H1 (cell line): ENCODE data around the gene BACE2. TPM values are rescaled to one million over a fixed set of nuclear protein-coding genes. Genes with fewer than 3 reads are reported as not detected.

Experiments
- CTCF ChIA-PET: fragments of 300-600 bp; sonication (Branson Sonifier 250); formaldehyde crosslinking; loops from one replicate; lab custom pipeline; 2021; ENCODE audit not compliant: partially characterized antibody; lab: Charles Lee
- POLR2A ChIA-PET: fragments of 300-600 bp; sonication (Branson Sonifier 250); formaldehyde crosslinking; loops from one replicate; lab custom pipeline; 2021; ENCODE audit warnings: inconsistent platforms; ENCODE audit not compliant: partially characterized antibody; lab: Charles Lee
- DNase-seq, 2 experiments: peaks; one replicate each; pipeline versions ENCODE4 v3.0.0 to v3.0.0-alpha.2; 2010 to 2022; ENCODE audit warnings: low spot score in 2 of 2, low read depth in 1 of 2, mixed read lengths in 1 of 2
- FAIRE-seq: peaks from 2 replicates; lab custom pipeline; 2011; peaks lifted over from hg19 to GRCh38; lab: Jason Lieb, UNC
- H2AFZ ChIP-seq: 2 replicates; pipeline ENCODE4 v1.8.1; 2012; ENCODE audit warnings: low read length, inconsistent platforms
- H2AK5ac ChIP-seq: 2 replicates; pipeline ENCODE4 v1.6.1; 2013; ENCODE audit warnings: low read depth, low read length
- H2BK120ac ChIP-seq: replicated peaks from 2 replicates; pipeline ENCODE3; 2013; ENCODE audit warnings: low read depth, low read length, inconsistent platforms
- H2BK12ac ChIP-seq: 2 replicates; pipeline ENCODE4 v1.6.1; 2013; ENCODE audit warnings: low read depth, low read length
- H2BK15ac ChIP-seq: 2 replicates; pipeline ENCODE4 v1.6.1; 2013; ENCODE audit warnings: low read length
- H2BK20ac ChIP-seq: 2 replicates; pipeline ENCODE4 v1.6.1; 2013; ENCODE audit warnings: low read length
- H2BK5ac ChIP-seq: 2 replicates; pipeline ENCODE4 v1.6.1; 2013; ENCODE audit warnings: low read depth, low read length
- H3K14ac ChIP-seq: 2 replicates; pipeline ENCODE4 v1.6.1; 2013; ENCODE audit warnings: inconsistent platforms; ENCODE audit not compliant: insufficient read length
- H3K18ac ChIP-seq: 2 replicates; pipeline ENCODE4 v1.6.1; 2013; ENCODE audit warnings: low read length; ENCODE audit errors: extremely low read depth
- H3K23ac ChIP-seq: 2 replicates; pipeline ENCODE4 v1.6.1; 2013; ENCODE audit warnings: inconsistent platforms; ENCODE audit not compliant: insufficient read length
- H3K23me2 ChIP-seq: 2 replicates; pipeline ENCODE4 v1.6.1; 2013; ENCODE audit warnings: low read depth, low read length
- H3K27ac ChIP-seq: 2 replicates; pipeline ENCODE4 v1.6.1; 2011; ENCODE audit warnings: low read depth, low read length, inconsistent platforms
- H3K27me3 ChIP-seq, 4 experiments: replicated peaks in 1 of 4; 1 replicate in 1 of 4; 2 replicates in 3 of 4; pipeline versions ENCODE4 v1.6.1 to v1.8.1; 2011 to 2013; ENCODE audit warnings: low read length in 3 of 4, mild to moderate bottlenecking in 3 of 4, inconsistent platforms in 2 of 4, mixed read lengths in 2 of 4, moderate library complexity in 1 of 4; ENCODE audit not compliant: control insufficient read depth in 3 of 4, insufficient read depth in 3 of 4; ENCODE audit errors: extremely low read depth in 1 of 4
- H3K36me3 ChIP-seq, 4 experiments: 2 replicates each; pipeline versions ENCODE4 v1.6.1 to v1.8.1; 2011 to 2013; ENCODE audit warnings: mild to moderate bottlenecking in 4 of 4, low read length in 3 of 4, moderate library complexity in 2 of 4, control low read depth in 1 of 4, inconsistent platforms in 1 of 4; ENCODE audit not compliant: insufficient read depth in 4 of 4, control insufficient read depth in 2 of 4
- H3K4ac ChIP-seq: replicated peaks from 2 replicates; pipeline ENCODE3; 2013; ENCODE audit warnings: low read length, low read depth, mixed read lengths, inconsistent platforms; ENCODE audit not compliant: insufficient read length
- H3K4me1 ChIP-seq, 4 experiments: replicated peaks in 1 of 4; 1 replicate in 1 of 4; 2 replicates in 3 of 4; pipeline versions ENCODE4 v1.6.1 to v1.8.1; 2011 to 2013; ENCODE audit warnings: low read length in 3 of 4, inconsistent platforms in 2 of 4, mixed read lengths in 1 of 4; ENCODE audit not compliant: insufficient read depth in 4 of 4, control insufficient read depth in 3 of 4
- H3K4me2 ChIP-seq, 2 experiments: 2 replicates each; pipeline versions ENCODE4 v1.6.1 to v1.8.1; 2011 to 2013; ENCODE audit warnings: low read depth in 2 of 2, low read length in 2 of 2, control low read depth in 1 of 2, inconsistent platforms in 1 of 2, mild to moderate bottlenecking in 1 of 2; ENCODE audit not compliant: insufficient read depth in 1 of 2
- H3K4me3 ChIP-seq, 4 experiments: fragments of 200-600, 300-600 bp in 1 of 4; sonication (generic), shearing (Covaris generic), sonication (Bioruptor Twin) in 1 of 4; 2 replicates each; pipeline versions ENCODE4 v1.5.1 to v1.8.1; 2011 to 2016; ENCODE audit warnings: low read length in 4 of 4, low read depth in 3 of 4, control low read depth in 2 of 4, inconsistent platforms in 2 of 4, mild to moderate bottlenecking in 2 of 4, mixed read lengths in 1 of 4, moderate library complexity in 1 of 4; ENCODE audit not compliant: insufficient read depth in 2 of 4; ENCODE audit errors: extremely low read depth in 1 of 4
- H3K56ac ChIP-seq: replicated peaks from 2 replicates; pipeline ENCODE3; 2013; ENCODE audit warnings: low read depth, mild to moderate bottlenecking, mixed read lengths, low read length, inconsistent platforms; ENCODE audit not compliant: insufficient read length
- H3K79me1 ChIP-seq: 2 replicates; pipeline ENCODE4 v1.6.1; 2013; ENCODE audit warnings: low read depth, low read length, control low read depth
- H3K79me2 ChIP-seq, 2 experiments: 2 replicates each; pipeline versions ENCODE4 v1.6.1 to v1.8.1; 2012 to 2013; ENCODE audit warnings: low read length in 2 of 2, mild to moderate bottlenecking in 2 of 2, inconsistent platforms in 1 of 2; ENCODE audit not compliant: insufficient read depth in 2 of 2, control insufficient read depth in 1 of 2
- H3K9ac ChIP-seq, 4 experiments: replicated peaks in 1 of 4; 1 replicate in 1 of 4; 2 replicates in 3 of 4; pipeline versions ENCODE4 v1.6.1 to v1.8.1; 2011 to 2013; ENCODE audit warnings: low read depth in 3 of 4, low read length in 3 of 4, control low read depth in 2 of 4, mild to moderate bottlenecking in 2 of 4, moderate library complexity in 2 of 4, inconsistent platforms in 1 of 4; ENCODE audit errors: extremely low read depth in 1 of 4
- H3K9me3 ChIP-seq, 2 experiments: 2 replicates each; pipeline versions ENCODE4 v1.6.1 to v1.8.1; 2012 to 2013; ENCODE audit warnings: mild to moderate bottlenecking in 2 of 2, moderate library complexity in 2 of 2, control low read depth in 1 of 2, inconsistent platforms in 1 of 2, low read depth in 1 of 2, low read length in 1 of 2, mixed read lengths in 1 of 2; ENCODE audit not compliant: insufficient read depth in 2 of 2
- H4K20me1 ChIP-seq, 2 experiments: replicated peaks in 1 of 2; 2 replicates each; pipeline versions ENCODE3 to v1.8.1; 2011 to 2013; ENCODE audit warnings: inconsistent platforms in 2 of 2, low read length in 2 of 2, mild to moderate bottlenecking in 1 of 2; ENCODE audit not compliant: insufficient read depth in 2 of 2, control insufficient read depth in 1 of 2
- H4K5ac ChIP-seq: 2 replicates; pipeline ENCODE4 v1.6.1; 2013; ENCODE audit warnings: low read length, low read depth, mixed read lengths, inconsistent platforms; ENCODE audit not compliant: insufficient read length
- H4K8ac ChIP-seq: 2 replicates; pipeline ENCODE4 v1.8.0; 2013; ENCODE audit warnings: mild to moderate bottlenecking, moderate library complexity, low read length, inconsistent platforms; ENCODE audit not compliant: insufficient read depth; ENCODE audit errors: extremely low read depth
- H4K91ac ChIP-seq: replicated peaks from 2 replicates; pipeline ENCODE3; 2013; ENCODE audit warnings: low read length, mixed read lengths, inconsistent platforms; ENCODE audit not compliant: insufficient read length
- ASH2L ChIP-seq: fragments of 200-600, 300-600 bp; sonication (generic); IDR thresholded peaks from one replicate; pipeline ENCODE4 v1.7.1; 2017; ENCODE audit warnings: low read length
- SRF ChIP-seq: IDR thresholded peaks from 2 replicates; pipeline ENCODE4 v1.6.1; 2011; ENCODE audit warnings: mild to moderate bottlenecking, low read depth, low read length, moderate library complexity
- SUZ12 ChIP-seq: fragments of 200-600 bp; sonication (generic); IDR thresholded peaks from 2 replicates; pipeline ENCODE4 v1.6.1; 2012; ENCODE audit warnings: mild to moderate bottlenecking, inconsistent platforms, low read length, moderate library complexity, mixed read lengths
- TAF1 ChIP-seq: IDR thresholded peaks from 2 replicates; pipeline ENCODE4 v1.6.1; 2011; ENCODE audit warnings: mild to moderate bottlenecking, low read depth, low read length
- TBP ChIP-seq: IDR thresholded peaks from 2 replicates; pipeline ENCODE4 v1.6.1; 2011; ENCODE audit warnings: low read depth, low read length, improper control_type of control experiment
- TCF12 ChIP-seq: IDR thresholded peaks from 2 replicates; pipeline ENCODE4 v1.6.1; 2011; ENCODE audit warnings: low read depth, mild to moderate bottlenecking, low read length
- WGBS, 2 experiments: shearing (Covaris generic) in 1 of 2; methylation state at CpG; one replicate each; pipeline versions ENCODE4 v1.1.6 to v1.1.7; 2013 to 2015; ENCODE audit warnings: low lambda C conversion rate in 2 of 2, mixed read lengths in 2 of 2, inconsistent platforms in 1 of 2, low coverage in 1 of 2, missing lambda C conversion rate in 1 of 2; ENCODE audit not compliant: insufficient replicate concordance in 2 of 2, insufficient coverage in 1 of 2, insufficient read length in 1 of 2; ENCODE audit errors: extremely low coverage in 1 of 2, missing lambda C conversion rate in 1 of 2; 5-methylcytosine and 5-hydroxymethylcytosine counted together
- polyA plus RNA-seq, 7 experiments: library from polyadenylated mRNA; depleted of rRNA in 3 of 7; stranded (reverse) in 5 of 7; unstranded in 2 of 7; fragments of >200 nt in 5 of 7; fragments of 200-250 nt in 2 of 7; gene quantifications; 1 replicate in 5 of 7; 2 replicates in 1 of 7; 4 replicates in 1 of 7; pipeline versions ENCODE4 v1.2.1 to v1.2.3, GENCODE V29; 2011 to 2013; ENCODE audit warnings: missing spikeins in 2 of 7, mixed read lengths in 2 of 7
- total RNA-seq: library from RNA; stranded (reverse); fragmentation: NEBNext Ultra II Directional; extraction: Animal tissue kit (Norgen Biotek cat#: 25700); gene quantifications from 2 replicates; pipeline ENCODE4 v1.2.1, GENCODE V29; 2021

Gene BACE2
- total and polyA plus RNA-seq, 2 of the 8 experiments (the other 6 are each of a cell fraction or from before 2014, with no cell fraction given) = 8.1 to 10.9 TPM

DNA sequence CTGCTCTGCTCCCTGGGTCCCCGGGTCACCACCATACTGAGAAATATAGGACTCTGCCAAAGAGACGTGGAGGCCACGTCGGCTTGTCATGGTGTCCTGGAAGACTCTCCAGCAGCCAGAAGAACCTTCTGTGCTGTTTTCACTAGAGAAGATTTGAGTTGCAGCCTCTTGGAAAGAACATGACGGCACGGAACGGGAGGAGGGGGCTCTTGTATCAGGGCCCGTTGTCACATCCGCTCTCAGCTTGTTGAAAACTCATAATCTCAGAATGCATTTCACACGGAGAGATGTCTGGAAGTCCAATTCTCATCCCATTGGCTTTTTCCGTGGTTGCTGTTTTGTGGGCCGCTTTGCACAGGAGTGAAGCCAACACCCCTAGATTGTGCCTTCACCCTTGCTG, 109.2 kb downstream of the BACE2 start:
- H2AFZ ChIP-seq = no peak overlapping the region
- no peaks in the 10 kb centered on the region for H4K20me1 ChIP-seq
- peaks cover 4 to 5% of the 10 kb centered on the region in 2 experiments; a peak in 2 of 4 replicates for H3K9me3 ChIP-seq
- WGBS, 2 experiments = 83% methylated on average over 12 of the region's 12 CpGs; no CpG with 5 or more reads in 1 of the 2 experiments
- no peak overlapping the region for H2BK120ac ChIP-seq
- H3K27ac ChIP-seq = no peak overlapping the region
- H3K56ac ChIP-seq = no peak overlapping the region
- no peak overlapping the region for H4K5ac ChIP-seq
- no peak overlapping the region for H3K9ac ChIP-seq
- H3K4me1 ChIP-seq = peaks cover 0 to 3% (median 0%) of the 10 kb centered on the region in 4 experiments; a peak in 2 of 7 replicates
- no peak for DNase-seq
- H3K4ac ChIP-seq = no peak overlapping the region
- H4K8ac ChIP-seq = no peak overlapping the region
- no peak overlapping the region for H3K4me2 ChIP-seq
- no peaks in the 10 kb centered on the region for H3K79me2 ChIP-seq
- ChIA-PET CTCF (no interaction called here), POLR2A (no interaction called here)
- no peak overlapping the region for H3K23ac ChIP-seq
- H3K4me3 ChIP-seq = no peak overlapping the region
- H3K18ac ChIP-seq = no peak overlapping the region
- no peak for TF ChIP-seq TAF1
- no peak for TF ChIP-seq SRF
- TF ChIP-seq TBP = no peak
- TF ChIP-seq SUZ12 = no peak
- TF ChIP-seq TCF12 = no peak
- no peak for TF ChIP-seq ASH2L
- peaks cover 0 to 1% (median 0%) of the 10 kb centered on the region in 4 experiments; a peak in 1 of 7 replicates for H3K27me3 ChIP-seq
- no peak overlapping the region for H2BK12ac ChIP-seq
- H2AK5ac ChIP-seq = no peak overlapping the region
- H2BK20ac ChIP-seq = no peak overlapping the region
- no peaks in the 10 kb centered on the region for H3K79me1 ChIP-seq
- no peaks in the 10 kb centered on the region; a peak in 1 of 8 replicates for H3K36me3 ChIP-seq
- H3K14ac ChIP-seq = no peak overlapping the region
- no peak overlapping the region for H2BK5ac ChIP-seq
- no peak overlapping the region for H2BK15ac ChIP-seq
- no peak for FAIRE-seq
- H3K23me2 ChIP-seq = no peaks in the 10 kb centered on the region
- H4K91ac ChIP-seq = no peak overlapping the region
